Measurements from ENCODE around the gene FUT8.

FUT8 gene

DNA sequence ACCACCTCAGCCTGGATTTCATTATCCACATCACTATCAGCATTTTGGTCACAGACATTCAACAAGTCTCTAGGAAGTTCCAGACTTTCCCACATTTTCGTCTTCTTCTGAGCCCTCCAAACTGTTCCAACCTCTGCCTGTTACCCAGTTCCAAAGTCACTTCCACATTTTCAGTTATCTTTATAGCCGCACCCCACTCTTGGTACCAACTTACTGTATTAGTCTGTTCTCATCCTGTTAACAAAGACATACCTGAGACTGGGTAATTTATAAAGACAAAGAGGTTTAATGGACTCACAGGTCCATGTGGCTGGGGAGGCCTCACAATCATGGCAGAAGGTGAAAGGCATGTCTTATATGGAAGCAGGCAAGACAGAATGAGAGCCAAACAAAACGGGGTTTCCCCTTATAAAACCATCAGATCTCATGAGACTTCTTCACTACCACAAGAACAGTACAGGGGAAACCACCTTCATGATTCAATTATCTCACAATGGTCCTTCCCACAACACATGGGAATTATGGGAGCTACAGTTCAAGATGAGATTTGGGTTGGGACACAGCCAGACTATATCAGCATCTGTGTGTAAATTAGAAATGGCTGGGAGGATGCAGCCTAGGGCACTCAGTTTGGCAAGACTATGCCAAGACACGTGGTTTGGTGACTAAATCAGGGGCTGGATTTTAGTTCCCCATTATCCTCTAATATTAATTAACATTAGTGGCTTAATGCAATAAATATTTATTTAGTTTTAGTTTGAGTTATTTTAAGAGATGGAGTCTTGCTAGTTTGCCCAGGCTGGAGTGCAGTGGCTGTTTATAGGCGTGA, 16.2 kb upstream of the FUT8 start:
- Histone ChIP-seq H2AFZ (ENCODE audit: low read depth) (no peak overlapping the region), H3K79me2 (ENCODE audit: insufficient read depth, low read depth) (no peaks in the 10 kb centered on the region), H3K36me3 (ENCODE audit: insufficient read depth) (no peaks in the 10 kb centered on the region), H3K4me3 (IDR thresholded peaks at IDR 0.05; ENCODE audit: insufficient read depth, low read depth, low read length) (no peak overlapping the region), H3K4me2 (no peak overlapping the region), H3K4me1 (ENCODE audit: low read depth, poor library complexity, severe bottlenecking) (no peaks in the 10 kb centered on the region), H3K9ac (no peak overlapping the region), H3K27me3 (ENCODE audit: insufficient read depth, low read depth) (no peaks in the 10 kb centered on the region), H4K20me1 (ENCODE audit: insufficient read depth) (no peaks in the 10 kb centered on the region), H3K27ac (no peak overlapping the region)
- TF ChIP-seq, protein P1, sequence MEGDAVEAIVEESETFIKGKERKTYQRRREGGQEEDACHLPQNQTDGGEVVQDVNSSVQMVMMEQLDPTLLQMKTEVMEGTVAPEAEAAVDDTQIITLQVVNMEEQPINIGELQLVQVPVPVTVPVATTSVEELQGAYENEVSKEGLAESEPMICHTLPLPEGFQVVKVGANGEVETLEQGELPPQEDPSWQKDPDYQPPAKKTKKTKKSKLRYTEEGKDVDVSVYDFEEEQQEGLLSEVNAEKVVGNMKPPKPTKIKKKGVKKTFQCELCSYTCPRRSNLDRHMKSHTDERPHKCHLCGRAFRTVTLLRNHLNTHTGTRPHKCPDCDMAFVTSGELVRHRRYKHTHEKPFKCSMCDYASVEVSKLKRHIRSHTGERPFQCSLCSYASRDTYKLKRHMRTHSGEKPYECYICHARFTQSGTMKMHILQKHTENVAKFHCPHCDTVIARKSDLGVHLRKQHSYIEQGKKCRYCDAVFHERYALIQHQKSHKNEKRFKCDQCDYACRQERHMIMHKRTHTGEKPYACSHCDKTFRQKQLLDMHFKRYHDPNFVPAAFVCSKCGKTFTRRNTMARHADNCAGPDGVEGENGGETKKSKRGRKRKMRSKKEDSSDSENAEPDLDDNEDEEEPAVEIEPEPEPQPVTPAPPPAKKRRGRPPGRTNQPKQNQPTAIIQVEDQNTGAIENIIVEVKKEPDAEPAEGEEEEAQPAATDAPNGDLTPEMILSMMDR (conservative IDR thresholded peaks at IDR 0.05; ENCODE audit: low read depth, low read length), result no peak

DNA sequence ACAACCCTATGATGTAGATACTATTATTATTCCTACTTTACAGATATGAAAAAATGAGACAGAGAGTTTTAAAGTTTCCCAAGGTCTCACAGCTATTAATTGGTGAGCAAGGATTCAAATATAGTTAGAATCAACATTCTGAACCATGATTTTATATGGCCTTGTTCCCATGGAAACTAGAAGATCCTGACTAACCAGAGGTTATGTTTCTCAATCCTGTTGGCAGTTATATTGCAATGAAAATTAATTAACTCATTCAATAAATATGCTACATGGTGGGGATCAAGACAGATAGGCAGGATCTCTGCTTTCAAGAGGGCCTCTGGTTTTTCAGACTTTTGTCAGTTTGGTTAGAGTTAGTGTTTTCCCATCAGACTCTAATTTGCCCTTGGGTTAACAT, 9.3 kb upstream of the FUT8 start:
- no peak overlapping the region for H3K4me3 ChIP-seq (IDR thresholded peaks at IDR 0.05; ENCODE audit: insufficient read depth, low read depth, low read length)
- no peak overlapping the region for H3K9ac ChIP-seq
- H3K36me3 ChIP-seq (ENCODE audit: insufficient read depth), result no peaks in the 10 kb centered on the region
- H3K27ac ChIP-seq, result no peak overlapping the region
- no peaks in the 10 kb centered on the region for H4K20me1 ChIP-seq (ENCODE audit: insufficient read depth)
- H3K79me2 ChIP-seq (ENCODE audit: insufficient read depth, low read depth), result no peaks in the 10 kb centered on the region
- H3K4me1 ChIP-seq (ENCODE audit: low read depth, poor library complexity, severe bottlenecking), result no peaks in the 10 kb centered on the region
- H3K27me3 ChIP-seq (ENCODE audit: insufficient read depth, low read depth), result no peaks in the 10 kb centered on the region
- TF ChIP-seq, protein P1 (conservative IDR thresholded peaks at IDR 0.05; ENCODE audit: low read depth, low read length), result no peak
- no peak overlapping the region for H3K4me2 ChIP-seq
- H2AFZ ChIP-seq (ENCODE audit: low read depth), result no peak overlapping the region

DNA sequence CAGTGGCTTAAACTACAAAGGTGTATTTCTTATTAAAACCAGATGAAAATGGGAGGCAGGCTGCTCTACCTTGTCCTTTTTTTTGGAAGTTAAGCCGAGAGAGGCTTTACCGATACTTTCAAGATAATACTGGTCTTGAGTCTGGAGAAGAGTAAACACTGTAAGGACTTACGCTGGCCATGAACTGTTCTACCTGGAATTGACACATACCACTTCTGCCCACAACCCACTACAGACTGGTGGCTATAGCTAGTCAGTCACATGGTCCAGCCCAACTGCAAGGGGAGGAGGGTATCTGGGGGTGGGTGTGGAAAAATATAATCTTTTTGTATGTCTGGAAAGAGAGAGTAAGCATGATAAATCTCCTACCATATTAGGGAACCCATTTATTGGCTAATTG, 4.4 kb upstream of the FUT8 start:
- H3K27ac ChIP-seq, result no peak overlapping the region
- H3K79me2 ChIP-seq (ENCODE audit: insufficient read depth, low read depth), result no peaks in the 10 kb centered on the region
- no peak overlapping the region for H3K9ac ChIP-seq
- H3K4me2 ChIP-seq, result no peak overlapping the region
- no peaks in the 10 kb centered on the region for H3K36me3 ChIP-seq (ENCODE audit: insufficient read depth)
- no peak overlapping the region for H3K4me3 ChIP-seq (IDR thresholded peaks at IDR 0.05; ENCODE audit: insufficient read depth, low read depth, low read length)
- H4K20me1 ChIP-seq (ENCODE audit: insufficient read depth), result no peaks in the 10 kb centered on the region
- peaks cover 6% of the 10 kb centered on the region for H3K4me1 ChIP-seq (ENCODE audit: low read depth, poor library complexity, severe bottlenecking)
- H2AFZ ChIP-seq (ENCODE audit: low read depth), result no peak overlapping the region
- TF ChIP-seq, protein P1 (conservative IDR thresholded peaks at IDR 0.05; ENCODE audit: low read depth, low read length), result no peak
- H3K27me3 ChIP-seq (ENCODE audit: insufficient read depth, low read depth), result no peaks in the 10 kb centered on the region

DNA sequence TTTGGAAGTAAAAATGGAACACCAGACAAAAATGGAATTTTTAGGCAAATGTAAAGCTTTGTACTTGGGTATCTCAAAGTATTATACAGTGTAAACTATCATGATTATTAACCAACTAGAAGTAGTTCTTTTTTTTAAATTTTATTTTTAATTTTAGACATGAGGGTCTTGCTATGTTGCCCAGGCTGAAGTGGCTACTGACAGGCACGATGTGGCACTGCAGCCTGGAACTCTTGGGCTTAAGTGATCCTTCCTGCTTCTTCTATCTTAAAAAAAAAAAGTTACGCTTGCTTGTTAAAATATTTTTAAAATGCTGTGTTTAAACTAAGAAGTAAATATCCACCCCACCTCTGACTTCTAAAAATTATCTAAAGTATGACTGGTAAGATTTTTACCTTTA, 1.9 kb upstream of the FUT8 start:
- no peak overlapping the region for H3K9ac ChIP-seq
- H4K20me1 ChIP-seq (ENCODE audit: insufficient read depth), result no peaks in the 10 kb centered on the region
- H3K36me3 ChIP-seq (ENCODE audit: insufficient read depth), result no peaks in the 10 kb centered on the region
- TF ChIP-seq, protein P1 (conservative IDR thresholded peaks at IDR 0.05; ENCODE audit: low read depth, low read length), result no peak
- no peak overlapping the region for H3K4me3 ChIP-seq (IDR thresholded peaks at IDR 0.05; ENCODE audit: insufficient read depth, low read depth, low read length)
- H3K4me1 ChIP-seq (ENCODE audit: low read depth, poor library complexity, severe bottlenecking), result peaks cover 24% of the 10 kb centered on the region
- peak overlapping the region; percentile 62; the same call in 1 of the 2 replicates for H2AFZ ChIP-seq (ENCODE audit: low read depth)
- no peak overlapping the region for H3K27ac ChIP-seq
- H3K27me3 ChIP-seq (ENCODE audit: insufficient read depth, low read depth), result no peaks in the 10 kb centered on the region
- peaks cover 20% of the 10 kb centered on the region; the same call in 1 of the 2 replicates for H3K79me2 ChIP-seq (ENCODE audit: insufficient read depth, low read depth)
- peak overlapping the region; percentile 60; the same call in 1 of the 2 replicates for H3K4me2 ChIP-seq
